Activated T-cell treated with anti-CD3 and anti-CD28 coated beads, Interleukin-2, amount 50 U/mL, for 48 hours (primary cell): ENCODE measurements around the gene TSGA10IP.

ENCODE experiments used
- DNase-seq, 2 experiments: peaks; one replicate each; pipeline ENCODE4 v3.0.0-alpha.2; 2020

The TSGA10IP gene

GRCh38 chr11:65945430-65945911 is at the start of gene TSGA10IP:
TSS of gene TSGA10IP (plus strand) at chr11:65945480. CDS start at chr11:65945676, 196 bp downstream.
- no peak for DNase-seq

- DNase-seq, result no peak
Observed at GRCh38 chr11:65895482-65895981, 49.7 kb upstream of the TSGA10IP start.

- DNase-seq, result no peak
Observed at GRCh38 chr11:65896034-65896999, 49.0 kb upstream of the TSGA10IP start.

- no peak for DNase-seq
Observed at GRCh38 chr11:65897020-65897471, 48.2 kb upstream of the TSGA10IP start.

GRCh38 chr11:65898656-65899355 is 46.5 kb upstream of the TSGA10IP start:
- DNase-seq, result no peak

GRCh38 chr11:65899356-65900124 is 45.7 kb upstream of the TSGA10IP start:
- peak; percentile 85 to 89 for DNase-seq

GRCh38 chr11:65900125-65900898 is 45.0 kb upstream of the TSGA10IP start, which contains the start of gene FOSL1:
TSS of gene FOSL1 (minus strand) at chr11:65900388. CDS start at chr11:65900339, 49 bp downstream.
- peak; percentile 95 to 97 for DNase-seq

GRCh38 chr11:65900899-65901180 is 44.4 kb upstream of the TSGA10IP start:
- no peak for DNase-seq

- DNase-seq, result no peak
Observed at GRCh38 chr11:65903068-65903481, 42.2 kb upstream of the TSGA10IP start.

- no peak for DNase-seq
Observed at GRCh38 chr11:65903715-65904114, 41.6 kb upstream of the TSGA10IP start.

- no peak for DNase-seq
Observed at GRCh38 chr11:65906602-65907001, 38.7 kb upstream of the TSGA10IP start.

GRCh38 chr11:65907878-65908277 is 37.4 kb upstream of the TSGA10IP start:
- DNase-seq, result no peak

GRCh38 chr11:65911682-65912568 is 33.4 kb upstream of the TSGA10IP start:
- no peak for DNase-seq

- no peak for DNase-seq
Observed at GRCh38 chr11:65912845-65913244, 32.4 kb upstream of the TSGA10IP start.

GRCh38 chr11:65915101-65915820 is 30.0 kb upstream of the TSGA10IP start:
- no peak for DNase-seq

- no peak for DNase-seq
Observed at GRCh38 chr11:65915821-65916251, 29.4 kb upstream of the TSGA10IP start.

GRCh38 chr11:65916391-65916790 is 28.9 kb upstream of the TSGA10IP start:
- no peak for DNase-seq

- DNase-seq, result no peak
Observed at GRCh38 chr11:65917077-65917433, 28.2 kb upstream of the TSGA10IP start.

- DNase-seq, result no peak
Observed at GRCh38 chr11:65917434-65918210, 27.7 kb upstream of the TSGA10IP start.
